NT2/D1 (cell line): ENCODE measurements around the gene RREB1.

Experiments used
- SUZ12 ChIP-seq: IDR thresholded peaks from 2 replicates; pipeline ENCODE4 v1.6.1; 2011; ENCODE audit not compliant: insufficient read length, insufficient read depth; ENCODE audit errors: extremely low read depth
- ZNF274 ChIP-seq: IDR thresholded peaks from 2 replicates; pipeline ENCODE4 v1.6.1; 2011; ENCODE audit warnings: mild to moderate bottlenecking, low read depth, low read length

GRCh38 chr6:7195339-7196018 lies 87.7 kb downstream of the RREB1 start:
- TF ChIP-seq SUZ12 (no peak), ZNF274 (no peak)
